ENCODE results near the gene HTRA3.
A peak's percentile ranks its signal among the peaks of the same experiment; 100 is the strongest.

The HTRA3 gene

DNA sequence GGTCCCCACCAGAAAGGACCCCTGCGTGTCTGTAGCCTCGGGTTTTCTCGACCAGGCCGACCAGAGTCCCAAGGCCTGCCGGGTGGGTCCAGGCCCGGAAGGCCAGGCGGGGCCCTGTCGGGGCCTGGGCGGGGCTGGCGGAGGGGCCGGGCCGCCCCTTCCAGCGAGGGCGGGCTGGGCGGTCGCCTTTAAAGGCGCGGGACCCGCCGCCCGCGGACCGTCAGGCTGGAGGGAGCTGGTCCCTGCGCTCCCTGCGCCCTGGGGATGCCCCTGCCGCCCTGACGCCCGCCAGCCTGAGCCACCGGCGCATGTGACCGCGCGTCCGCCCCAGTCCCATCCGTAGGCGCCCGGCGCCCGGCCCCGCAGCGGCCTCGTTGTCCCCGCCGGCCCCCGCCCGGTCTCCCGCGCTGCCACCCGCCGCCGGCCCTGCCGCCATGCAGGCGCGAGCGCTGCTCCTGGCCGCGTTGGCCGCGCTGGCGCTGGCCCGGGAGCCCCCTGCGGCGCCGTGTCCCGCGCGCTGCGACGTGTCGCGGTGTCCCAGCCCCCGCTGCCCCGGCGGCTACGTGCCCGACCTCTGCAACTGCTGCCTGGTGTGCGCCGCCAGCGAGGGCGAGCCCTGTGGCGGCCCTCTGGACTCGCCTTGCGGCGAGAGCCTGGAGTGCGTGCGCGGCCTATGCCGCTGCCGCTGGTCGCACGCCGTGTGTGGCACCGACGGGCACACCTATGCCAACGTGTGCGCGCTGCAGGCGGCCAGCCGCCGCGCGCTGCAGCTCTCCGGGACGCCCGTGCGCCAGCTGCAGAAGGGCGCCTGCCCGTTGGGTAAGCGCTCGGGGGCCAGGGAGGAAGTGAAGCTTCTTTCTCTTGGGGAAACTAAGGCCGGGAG is at the start of gene HTRA3:
TSS of gene HTRA3 (plus strand) at position 220 of the 883 bp plus-strand sequence. CDS start at position 435, 215 bp downstream.
- DNase-seq (ENCODE audit: low spot score) = no peak

DNA sequence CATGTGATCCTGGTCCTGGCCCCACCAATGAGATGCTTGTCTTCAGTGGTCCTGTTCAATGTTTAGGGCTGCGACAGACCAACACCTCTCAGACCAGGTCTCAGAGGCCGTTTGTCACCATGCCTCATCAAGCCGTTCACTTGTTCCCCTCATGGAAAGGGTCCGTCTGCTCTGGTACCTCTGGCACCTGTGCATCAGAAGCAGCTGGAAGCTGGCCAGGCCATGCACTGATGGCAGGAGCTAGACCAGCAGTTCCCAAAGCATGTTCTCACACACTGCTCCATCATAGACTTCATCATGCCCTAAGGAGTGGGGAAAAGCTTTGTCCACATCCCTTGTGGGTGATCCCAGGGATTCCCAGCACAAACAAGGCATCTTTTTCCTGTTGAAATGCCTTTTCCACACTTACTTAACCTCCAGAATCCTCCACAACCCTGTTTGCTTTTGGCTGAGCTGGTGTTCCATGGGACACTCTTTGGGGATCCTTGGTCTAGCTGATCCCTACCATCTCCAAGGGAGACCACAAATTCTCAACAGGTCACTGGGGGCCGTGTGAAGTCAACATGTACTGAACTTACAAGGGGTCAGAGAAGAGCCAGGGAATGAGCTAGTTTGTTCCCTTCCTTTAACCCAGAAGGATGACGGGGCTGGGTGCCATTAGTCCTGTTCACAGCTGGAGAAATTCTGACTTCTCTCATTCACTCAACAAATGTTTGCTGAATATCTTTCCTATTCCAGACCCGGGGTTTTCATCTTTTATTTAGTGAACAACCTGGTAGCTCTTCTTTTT is 48.7 kb upstream of the HTRA3 start:
- no peak for DNase-seq (ENCODE audit: low spot score)

DNA sequence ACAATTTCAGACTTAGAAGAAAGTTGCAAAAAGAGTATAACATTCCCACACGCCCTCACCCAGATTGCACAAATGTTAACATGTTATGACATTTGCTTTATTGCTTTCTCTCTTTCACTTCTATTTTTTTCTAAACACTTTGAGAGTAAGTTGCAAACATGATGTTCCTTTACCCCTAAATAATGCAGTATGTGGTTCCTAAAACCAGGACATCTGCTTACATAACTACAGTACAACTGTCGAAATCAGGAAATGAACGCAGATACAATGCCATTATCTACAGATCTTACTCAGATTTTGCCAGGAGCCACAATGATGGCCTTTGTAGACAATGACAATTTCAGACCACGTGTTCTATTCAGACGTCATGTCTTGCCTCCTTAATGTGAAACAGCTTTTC is 48.1 kb upstream of the HTRA3 start:
- peak; percentile 24 for DNase-seq (ENCODE audit: low spot score)

GRCh38 chr4:8221985-8222384 is 47.6 kb upstream of the HTRA3 start:
- no peak for DNase-seq (ENCODE audit: low spot score)

- DNase-seq (ENCODE audit: low spot score) = no peak
Measured at GRCh38 chr4:8222609-8223388, 46.8 kb upstream of the HTRA3 start.

DNA sequence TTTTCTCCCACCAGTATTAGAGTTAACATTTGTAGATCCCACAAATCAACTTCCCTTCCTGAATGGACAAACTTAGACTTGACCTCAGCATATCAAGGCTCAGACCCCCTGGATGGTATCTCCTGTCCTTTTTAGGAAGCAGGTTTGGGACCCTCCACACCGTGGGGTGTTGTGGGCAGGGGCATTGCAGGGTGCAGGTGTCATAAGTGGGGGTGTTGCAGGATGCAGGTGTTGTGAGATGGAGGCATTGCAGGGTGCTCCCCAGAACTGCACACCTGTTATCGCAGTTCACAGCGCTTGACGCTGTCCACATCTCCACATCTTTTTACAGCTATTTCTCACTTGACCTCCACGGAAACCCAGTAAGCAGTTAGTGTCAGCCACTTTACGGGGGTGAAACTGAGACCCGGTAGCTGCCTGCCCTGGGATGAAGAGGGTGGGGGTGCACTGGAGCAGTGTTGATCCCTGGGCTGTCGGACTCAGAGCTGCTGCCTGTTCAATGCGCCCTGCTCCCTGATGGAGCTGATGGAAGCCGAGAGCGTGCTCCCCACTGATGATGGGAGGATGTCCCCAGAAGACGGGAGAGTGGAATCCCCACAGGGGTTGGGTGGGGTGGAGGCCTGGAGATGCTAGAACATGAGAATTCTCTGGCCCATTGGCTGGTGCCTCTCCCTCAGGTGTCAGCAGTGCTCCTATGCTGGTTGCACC is 45.1 kb upstream of the HTRA3 start:
- DNase-seq (ENCODE audit: low spot score) = no peak

DNA sequence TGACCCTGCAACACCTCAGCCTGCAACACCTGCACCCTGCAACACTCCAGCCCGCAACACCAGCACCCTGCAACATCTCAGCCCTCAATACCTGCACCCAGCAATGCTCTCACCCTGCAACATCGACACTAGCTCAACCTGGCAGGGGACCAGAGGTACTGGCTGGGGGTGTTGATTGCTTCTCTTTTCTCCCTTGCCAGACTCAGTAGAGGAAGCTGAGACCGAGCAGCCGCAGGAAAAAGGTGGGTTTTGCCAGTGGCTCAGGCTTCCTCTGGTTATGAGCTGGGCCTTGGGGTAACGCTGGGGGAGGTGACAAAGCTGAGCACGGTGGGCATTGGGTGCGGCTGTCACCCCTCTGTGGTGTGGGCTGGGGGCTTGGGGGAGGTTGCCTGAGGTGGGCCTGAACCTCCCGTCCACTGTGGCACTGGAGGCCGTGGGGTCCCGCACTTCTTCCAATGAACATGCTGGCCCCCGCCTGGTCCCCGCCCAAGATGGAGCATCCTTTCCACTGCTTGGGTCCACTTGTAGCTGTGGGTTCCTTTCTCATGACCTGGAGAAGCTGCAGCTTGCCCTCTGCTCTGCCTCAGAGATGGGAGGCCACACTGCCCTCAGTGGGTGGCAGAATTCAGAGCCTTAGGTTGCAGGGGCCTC is 44.5 kb upstream of the HTRA3 start:
- DNase-seq (ENCODE audit: low spot score) = no peak

- no peak for DNase-seq (ENCODE audit: low spot score)
Measured at GRCh38 chr4:8225706-8226443, 43.7 kb upstream of the HTRA3 start.

DNA sequence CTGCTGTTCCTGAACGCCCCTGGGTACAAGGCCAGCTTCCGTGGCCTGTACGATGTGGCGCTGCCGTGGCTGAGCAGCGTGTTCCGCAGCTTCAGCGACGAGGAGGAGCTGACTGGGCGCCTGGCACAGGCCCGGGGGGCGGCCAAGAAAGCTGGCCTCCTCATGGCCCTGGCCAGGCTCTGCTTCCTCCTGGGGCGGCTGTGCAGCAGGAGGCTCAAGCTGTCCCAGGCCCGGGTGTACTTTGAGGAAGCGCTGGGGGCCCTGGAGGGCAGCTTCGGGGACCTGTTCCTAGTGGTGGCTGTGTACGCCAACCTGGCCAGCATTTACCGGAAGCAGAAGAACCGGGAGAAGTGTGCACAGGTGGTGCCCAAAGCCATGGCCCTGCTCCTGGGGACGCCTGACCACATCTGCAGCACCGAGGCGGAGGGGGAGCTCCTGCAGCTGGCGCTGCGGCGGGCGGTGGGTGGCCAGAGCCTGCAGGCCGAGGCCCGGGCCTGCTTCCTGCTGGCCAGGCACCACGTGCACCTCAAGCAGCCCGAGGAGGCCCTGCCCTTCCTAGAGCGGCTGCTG is 42.3 kb upstream of the HTRA3 start:
- DNase-seq (ENCODE audit: low spot score) = no peak

GRCh38 chr4:8227771-8228318 is 41.7 kb upstream of the HTRA3 start:
- no peak for DNase-seq (ENCODE audit: low spot score)

- DNase-seq (ENCODE audit: low spot score) = peak; percentile 73
Measured at GRCh38 chr4:8228319-8229250, 41.0 kb upstream of the HTRA3 start.

GRCh38 chr4:8229331-8229975 is 40.1 kb upstream of the HTRA3 start:
- DNase-seq (ENCODE audit: low spot score) = no peak

GRCh38 chr4:8230033-8230432 is 39.5 kb upstream of the HTRA3 start:
- DNase-seq (ENCODE audit: low spot score) = no peak

DNA sequence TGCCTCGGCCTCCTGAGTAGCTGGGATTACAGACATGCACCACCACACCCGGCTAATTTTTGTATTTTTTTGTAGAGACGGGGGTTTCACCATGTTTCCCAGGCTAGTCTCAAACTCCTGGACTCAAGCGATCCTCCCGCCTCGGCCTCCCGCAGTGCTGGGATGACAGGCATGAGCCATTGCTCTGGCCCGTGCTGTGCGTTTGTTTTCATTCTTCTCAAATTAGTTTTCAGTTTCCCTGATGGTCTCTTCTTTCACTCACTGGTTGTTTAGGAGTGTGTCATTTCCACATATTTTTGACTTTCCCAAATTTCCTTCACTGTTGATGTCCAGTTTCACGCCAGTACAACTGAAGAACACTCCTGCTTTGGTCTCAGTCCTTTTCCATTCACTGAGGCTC is 38.7 kb upstream of the HTRA3 start:
- DNase-seq (ENCODE audit: low spot score) = no peak

GRCh38 chr4:8231551-8232049 is 38.0 kb upstream of the HTRA3 start:
- no peak for DNase-seq (ENCODE audit: low spot score)

DNA sequence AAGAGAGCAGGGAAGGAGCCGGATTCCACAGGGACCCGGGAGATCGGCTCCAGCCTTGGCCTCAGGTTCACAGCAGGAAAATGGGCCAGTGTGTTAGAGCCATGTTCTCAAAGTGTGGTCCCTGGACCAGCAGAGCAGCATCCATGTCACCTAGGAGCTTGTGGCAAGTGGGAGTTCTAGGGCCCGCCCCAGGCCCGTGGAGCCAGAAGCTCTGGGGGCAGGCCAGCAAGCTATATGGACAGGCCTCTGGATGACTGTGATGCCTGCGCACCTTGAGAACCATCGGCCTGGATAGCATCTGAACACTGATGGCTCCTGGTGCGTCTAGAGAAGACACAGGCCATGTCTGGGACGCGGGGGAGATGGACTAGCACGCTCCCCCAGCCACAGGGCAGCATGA is 36.8 kb upstream of the HTRA3 start:
- no peak for DNase-seq (ENCODE audit: low spot score)

GRCh38 chr4:8233672-8234484 is 35.7 kb upstream of the HTRA3 start:
- DNase-seq (ENCODE audit: low spot score) = no peak
